Esophagus muscularis mucosa (tissue), 4 donors: ENCODE results near the gene SPIN1. TPM values are rescaled to one million over a fixed set of nuclear protein-coding genes. Genes with fewer than 3 reads are reported as not detected.
A peak's percentile ranks its signal among the peaks of the same experiment; 100 is the strongest.
"Not testable (repeated sequence)": the region's sequence is repeated elsewhere in the genome, so short reads cannot be mapped to it uniquely, and the experiment has no call there.

Source experiments
- DNase-seq: peaks from one replicate; pipeline ENCODE4 v3.0.0-alpha.2; 2017; ENCODE audit errors: extremely low spot score
- H3K27ac ChIP-seq, 4 donors: fragments of 200-600 bp; sonication (generic); replicated peaks in 1 of 4; 1 replicate in 3 of 4; 2 replicates in 1 of 4; pipeline ENCODE4 v1.5.1; 2016 to 2019; ENCODE audit warnings: mild to moderate bottlenecking in 1 of 4
- H3K27me3 ChIP-seq, 4 donors: fragments of 200-600 bp; sonication (generic); one replicate each; pipeline versions ENCODE4 v1.5.1 to v1.6.0; 2016 to 2019
- H3K36me3 ChIP-seq, 4 donors: fragments of 200-600 bp; sonication (generic); one replicate each; pipeline ENCODE4 v1.5.1; 2016 to 2019
- H3K4me1 ChIP-seq, 4 donors: fragments of 200-600 bp; sonication (generic); one replicate each; pipeline ENCODE4 v1.5.1; 2016 to 2019
- H3K4me3 ChIP-seq, 4 donors: fragments of 200-600 bp; sonication (generic); 1 replicate in 2 of 4; 2 replicates in 2 of 4; pipeline ENCODE4 v1.5.1; 2016 to 2019; ENCODE audit warnings: mild to moderate bottlenecking in 4 of 4, moderate library complexity in 1 of 4
- H3K9me3 ChIP-seq, 4 donors: fragments of 200-600 bp; sonication (generic); 1 replicate in 3 of 4; 2 replicates in 1 of 4; pipeline ENCODE4 v1.5.1; 2016 to 2019
- CTCF ChIP-seq, 3 experiments: fragments of 200-600 bp in 2 of 3; fragments of 450-650 bp in 1 of 3; sonication (generic) in 2 of 3; IDR thresholded peaks; one replicate each; pipeline ENCODE4 v1.5.1; 2017 to 2019; ENCODE audit warnings: antibody characterized with exemption in 3 of 3, mild to moderate bottlenecking in 2 of 3, moderate library complexity in 1 of 3
- EP300 ChIP-seq: sonication (generic); formaldehyde crosslinking; IDR thresholded peaks from one replicate; pipeline ENCODE4 v1.6.1; 2017; ENCODE audit warnings: antibody characterized with exemption
- POLR2A ChIP-seq: fragments of 450-650 bp; IDR thresholded peaks from one replicate; pipeline ENCODE4 v1.6.1; 2017; ENCODE audit warnings: antibody characterized with exemption, moderate library complexity, mild to moderate bottlenecking, low read depth
- POLR2AphosphoS5 ChIP-seq, 2 donors: sonication (generic); formaldehyde crosslinking; IDR thresholded peaks; one replicate each; pipeline ENCODE4 v1.6.1; 2017; ENCODE audit warnings: antibody characterized with exemption in 2 of 2
- WGBS: methylation state at CpG from one replicate; pipeline ENCODE4 v1.1.5; 2018; 5-methylcytosine and 5-hydroxymethylcytosine counted together
- intact Hi-C: fragments of 100-400 bp; cut with DNase I; formaldehyde crosslinking; loops from one replicate; pipeline ENCODE4 v1.15.1; 2023
- total RNA-seq, 4 donors: library from RNA; depleted of rRNA; stranded (reverse); fragments of >200 nt; gene quantifications; one replicate each; pipeline versions ENCODE4 v1.1.0 to v1.2.1, GENCODE V29; 2016

The SPIN1 gene
- total RNA-seq, 4 donors from 2014 or later = 68.5 to 100 (median 81.5) TPM

GRCh38 chr9:88378317-88378716 lies 9.9 kb upstream of the SPIN1 start:
- 43% methylated on average over 2 of the region's 2 CpGs for WGBS

GRCh38 chr9:88379352-88379751 lies 8.9 kb upstream of the SPIN1 start:
- Histone ChIP-seq H3K4me1 (no peaks in the 10 kb centered on the region), H3K27me3 (no peaks in the 10 kb centered on the region), H3K36me3 (no peaks in the 10 kb centered on the region), H3K9me3 (peaks cover 0 to 6% (median 2%) of the 10 kb centered on the region in 4 donors), H3K27ac (no peak overlapping the region), H3K4me3 (no peak overlapping the region)
- no peak for DNase-seq
- intact Hi-C loops = no loop called here
- WGBS = 77% methylated on average over 3 of the region's 3 CpGs
- TF ChIP-seq CTCF (IDR thresholded peaks at IDR 0.05) (no peak), POLR2AphosphoS5 (IDR thresholded peaks at IDR 0.05) (no peak), EP300 (no peak)

More at GRCh38 chr9:88378317-88378716, 9.9 kb upstream of the SPIN1 start:
- peaks cover 0 to 6% (median 2%) of the 10 kb centered on the region in 4 donors for H3K9me3 ChIP-seq
- no peaks in the 10 kb centered on the region for H3K4me1 ChIP-seq
- H3K27ac ChIP-seq = no peak overlapping the region
- intact Hi-C loops = no loop called here
- TF ChIP-seq EP300 (no peak), CTCF (IDR thresholded peaks at IDR 0.05) (peak in 1 of 3 experiments; percentile 8), POLR2AphosphoS5 (IDR thresholded peaks at IDR 0.05) (no peak)
- DNase-seq = no peak
- H3K27me3 ChIP-seq = no peaks in the 10 kb centered on the region
- no peak overlapping the region for H3K4me3 ChIP-seq
- no peaks in the 10 kb centered on the region for H3K36me3 ChIP-seq

GRCh38 chr9:88380118-88380517 lies 8.1 kb upstream of the SPIN1 start:
- Histone ChIP-seq H3K27ac (no peak overlapping the region), H3K9me3 (peaks cover 0 to 6% (median 2%) of the 10 kb centered on the region in 4 donors), H3K4me1 (no peaks in the 10 kb centered on the region), H3K27me3 (no peaks in the 10 kb centered on the region), H3K36me3 (no peaks in the 10 kb centered on the region), H3K4me3 (no peak overlapping the region)
- TF ChIP-seq CTCF (IDR thresholded peaks at IDR 0.05) (no peak), EP300 (no peak), POLR2AphosphoS5 (IDR thresholded peaks at IDR 0.05) (no peak), POLR2A (no peak)
- 75% methylated on average over 1 of the region's 1 CpG for WGBS
- intact Hi-C loops = loop anchor here (5.0 to 10.0 kb wide), 3 partner anchors 125 to 275 kb away; no protein-coding TSS in a partner anchor
- DNase-seq = no peak

GRCh38 chr9:88381322-88381721 lies 6.9 kb upstream of the SPIN1 start:
- H3K4me3 ChIP-seq, H3K27me3 ChIP-seq, DNase-seq, H3K27ac ChIP-seq, H3K4me1 ChIP-seq, H3K9me3 ChIP-seq, H3K36me3 ChIP-seq: not testable (repeated sequence)
- intact Hi-C loops = loop anchor here (5.0 to 10.0 kb wide), 3 partner anchors 127 to 277 kb away; no protein-coding TSS in a partner anchor
- 95% methylated on average over 10 of the region's 10 CpGs for WGBS

GRCh38 chr9:88383176-88383575 lies 5.1 kb upstream of the SPIN1 start:
- intact Hi-C loops = loop anchor here (5.0 to 10.0 kb wide), 3 partner anchors 128 to 278 kb away; no protein-coding TSS in a partner anchor
- no peak for DNase-seq
- WGBS = 78% methylated on average over 3 of the region's 3 CpGs
- no peak overlapping the region for H3K4me3 ChIP-seq
- peaks cover 9 to 13% (median 11%) of the 10 kb centered on the region in 4 donors for H3K4me1 ChIP-seq
- no peaks in the 10 kb centered on the region for H3K9me3 ChIP-seq
- H3K27ac ChIP-seq = no peak overlapping the region
- no peak for TF ChIP-seq EP300
- TF ChIP-seq CTCF (IDR thresholded peaks at IDR 0.05) = no peak
- no peak for TF ChIP-seq POLR2A
- TF ChIP-seq POLR2AphosphoS5 (IDR thresholded peaks at IDR 0.05) = no peak
- no peaks in the 10 kb centered on the region for H3K27me3 ChIP-seq
- H3K36me3 ChIP-seq = no peaks in the 10 kb centered on the region

GRCh38 chr9:88386137-88386536 lies 2.1 kb upstream of the SPIN1 start:
- intact Hi-C loops = loop anchor here (5.0 to 10.0 kb wide), 4 partner anchors 131 to 309 kb away; no protein-coding TSS in a partner anchor
- not testable (repeated sequence) for H3K27me3 ChIP-seq, H3K4me3 ChIP-seq, DNase-seq, H3K9me3 ChIP-seq, H3K27ac ChIP-seq, H3K36me3 ChIP-seq
- WGBS = 94% methylated on average over 4 of the region's 4 CpGs
- peaks cover 20 to 32% (median 26%) of the 10 kb centered on the region in 4 donors for H3K4me1 ChIP-seq
